Skin epidermis (tissue), 12 donors: ENCODE results near the gene MYRIP.

Experiments
- H3K27ac ChIP-seq, 21 experiments: fragments of 200-600 bp; sonication (generic) in 11 of 21; one replicate each; pipeline ENCODE4 v1.5.0; 2020; ENCODE audit warnings: mild to moderate bottlenecking in 3 of 21, inconsistent platforms in 2 of 21, moderate library complexity in 2 of 21
- H3K4me3 ChIP-seq, 7 experiments: fragments of 200-600 bp; sonication (generic) in 2 of 7; one replicate each; pipeline ENCODE4 v1.5.0; 2020; ENCODE audit warnings: inconsistent platforms in 2 of 7, mild to moderate bottlenecking in 2 of 7, moderate library complexity in 1 of 7

MYRIP gene

DNA sequence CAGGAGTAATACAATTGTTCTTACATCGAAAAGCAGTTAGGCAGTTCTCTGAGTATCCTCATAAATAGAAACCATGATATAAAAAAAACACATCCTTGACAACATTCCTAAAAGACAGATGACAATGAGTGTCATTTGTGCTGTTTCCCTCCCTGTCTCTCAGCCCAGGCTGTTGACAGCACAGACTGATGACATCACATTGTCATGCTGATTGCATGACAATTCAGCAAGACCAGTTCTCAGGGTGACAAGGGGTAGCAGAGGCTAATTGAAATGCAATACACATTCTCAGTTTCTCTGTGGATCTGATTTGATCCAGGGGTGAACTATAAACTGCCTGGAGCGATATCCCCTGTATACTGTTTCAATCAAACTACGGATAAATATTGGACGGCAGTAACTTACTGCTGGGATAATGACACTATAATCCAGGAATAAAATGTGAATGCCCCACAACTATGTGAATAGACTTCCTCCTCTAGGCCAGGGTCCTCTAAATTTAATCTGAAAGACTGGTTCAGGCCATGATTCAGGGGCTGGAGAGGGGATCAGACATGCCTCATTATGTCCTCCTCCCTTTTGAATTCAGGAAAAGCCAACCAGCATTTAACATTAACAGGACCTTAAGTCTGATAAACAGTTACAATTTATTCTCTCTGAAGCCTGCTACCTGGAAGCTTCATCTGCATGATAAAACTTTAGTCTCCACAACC lies 483.4 kb downstream of the MYRIP start:
- no peak overlapping the region for H3K27ac ChIP-seq
- H3K4me3 ChIP-seq = no peak overlapping the region

DNA sequence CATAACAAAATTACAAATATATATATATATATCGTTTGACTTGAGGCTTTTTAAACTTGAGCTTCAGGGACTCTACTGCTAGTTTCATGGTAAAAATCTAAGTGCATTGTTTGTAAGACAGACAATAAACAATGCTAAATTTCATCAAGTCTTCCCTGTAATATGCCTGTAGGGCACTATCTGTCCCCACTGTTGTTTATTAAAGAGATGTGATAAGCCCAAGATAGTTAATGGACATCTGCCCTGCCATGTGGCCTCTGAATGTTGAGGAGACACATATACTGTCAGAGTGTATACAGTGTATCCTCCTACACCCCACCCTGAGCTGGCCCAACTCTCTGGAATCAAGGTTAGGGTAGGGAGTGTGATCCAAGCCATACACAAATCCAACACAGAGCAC lies 485.0 kb downstream of the MYRIP start:
- no peak overlapping the region for H3K4me3 ChIP-seq
- H3K27ac ChIP-seq = no peak overlapping the region

GRCh38 chr3:40298075-40298474 lies 488.7 kb downstream of the MYRIP start:
- Histone ChIP-seq H3K27ac (no peak overlapping the region), H3K4me3 (no peak overlapping the region)

GRCh38 chr3:40299130-40299720 lies 489.8 kb downstream of the MYRIP start:
- H3K4me3 ChIP-seq = no peak overlapping the region
- H3K27ac ChIP-seq = peak overlapping the region in 3 of 21 experiments; percentile 13 to 65 (median 29)

DNA sequence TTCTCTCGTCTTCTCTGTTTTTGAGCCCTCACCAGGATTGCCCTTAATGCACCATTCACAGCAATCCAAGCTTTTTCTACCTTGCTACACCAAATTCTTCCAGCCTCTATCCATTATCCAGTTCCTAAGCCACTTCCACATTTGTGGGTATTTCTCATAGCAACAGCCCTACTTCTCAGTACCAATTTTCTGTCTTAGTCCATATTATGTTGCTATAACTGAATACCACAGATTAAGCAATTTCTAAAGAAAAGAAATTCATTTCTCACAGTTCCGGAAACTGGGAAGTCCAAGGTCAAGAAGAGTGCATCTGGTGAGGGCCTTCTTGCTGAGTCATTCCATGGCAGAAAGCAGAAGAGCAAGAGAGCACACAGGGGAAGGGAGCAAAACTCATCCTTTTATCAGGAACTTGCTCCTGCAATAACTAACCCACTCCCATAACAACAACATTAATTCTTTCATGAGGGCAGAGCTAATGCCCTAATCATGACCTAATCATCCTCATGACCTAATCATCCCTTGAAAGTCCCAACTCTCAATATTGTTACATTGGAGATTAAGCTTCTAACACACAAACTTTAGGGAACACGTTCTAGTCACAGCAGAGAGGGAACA lies 490.4 kb downstream of the MYRIP start:
- H3K27ac ChIP-seq = peak overlapping the region in 3 of 21 experiments; percentile 4 to 65 (median 29)
- H3K4me3 ChIP-seq = no peak overlapping the region

GRCh38 chr3:40302784-40303183 lies 493.4 kb downstream of the MYRIP start:
- no peak overlapping the region for H3K4me3 ChIP-seq
- H3K27ac ChIP-seq = no peak overlapping the region

DNA sequence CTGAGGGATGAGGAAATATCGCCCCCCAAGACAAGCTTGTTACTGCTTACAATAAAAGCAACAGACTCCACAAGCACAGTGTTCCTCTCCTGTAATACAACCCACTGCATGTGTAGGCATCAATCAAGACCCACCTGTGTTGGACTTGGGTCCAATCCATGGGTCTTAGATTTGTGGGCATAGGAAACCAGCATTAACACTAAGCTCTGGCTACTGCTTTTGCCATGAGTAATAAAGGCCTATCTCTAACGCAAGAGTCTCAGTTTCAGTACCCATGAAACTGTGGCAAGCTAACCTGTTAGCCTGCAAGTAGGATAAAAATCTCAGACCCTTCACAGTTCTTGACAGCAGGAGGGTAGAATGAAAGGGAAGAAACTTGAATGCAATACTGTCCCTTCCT lies 494.9 kb downstream of the MYRIP start:
- Histone ChIP-seq H3K4me3 (no peak overlapping the region), H3K27ac (no peak overlapping the region)

GRCh38 chr3:40306336-40306735 lies 496.9 kb downstream of the MYRIP start:
- H3K27ac ChIP-seq = no peak overlapping the region

DNA sequence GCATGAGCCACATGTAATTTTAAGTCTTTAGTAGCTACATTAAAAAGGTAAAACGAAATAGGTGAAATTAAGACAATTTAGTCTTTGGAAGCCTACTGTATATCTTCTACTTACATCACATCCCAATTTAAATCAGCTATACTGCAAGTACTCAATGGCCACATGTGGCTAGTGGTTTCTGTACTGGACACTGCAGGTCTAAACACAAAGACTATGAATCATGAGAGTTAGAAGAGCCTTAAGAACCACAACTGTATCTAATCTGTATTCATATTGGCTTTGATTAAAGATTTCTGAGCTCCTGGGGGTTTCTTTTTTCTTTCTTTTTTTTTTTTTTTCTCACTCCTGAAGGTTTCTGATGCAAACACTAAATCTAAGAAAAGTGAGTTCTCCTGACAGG lies 497.8 kb downstream of the MYRIP start:
- H3K4me3 ChIP-seq = no peak overlapping the region
- no peak overlapping the region for H3K27ac ChIP-seq

More at GRCh38 chr3:40306336-40306735, 496.9 kb downstream of the MYRIP start:
- H3K4me3 ChIP-seq = no peak overlapping the region

GRCh38 chr3:40308725-40309417 lies 499.5 kb downstream of the MYRIP start:
- Histone ChIP-seq H3K27ac (peak overlapping the region in 20 of 21 experiments; percentile 66 to 99 (median 94)), H3K4me3 (peak overlapping the region; percentile 76 to 94 (median 91))

- Histone ChIP-seq H3K27ac (peak within 1 kb of the TSS; percentile 87 to 99 (median 95)), H3K4me3 (peak within 1 kb of the TSS; percentile 76 to 94 (median 91))
Measured at GRCh38 chr3:40309418-40309924, 500.1 kb downstream of the MYRIP start, which contains the start of gene EIF1B. TSS of gene EIF1B (plus strand) at chr3:40309707. CDS start at chr3:40309942, 235 bp downstream.
